GM12878 (cell line): ENCODE data around the gene SLC44A4.

Experiments used
- NFIC ChIP-seq: IDR thresholded peaks from 2 replicates; pipeline ENCODE4 v1.6.1; 2012; ENCODE audit warnings: low read depth, mild to moderate bottlenecking, inconsistent platforms, low read length, moderate library complexity
- POLR2A ChIP-seq: IDR thresholded peaks from 2 replicates; pipeline ENCODE4 v1.6.1; 2011; ENCODE audit warnings: low read depth, mild to moderate bottlenecking, low read length
- TF ChIP-seq, protein P1 (sequence below), 3 experiments: IDR thresholded peaks in 2 of 3; conservative IDR thresholded peaks in 1 of 3; 2 replicates each; pipeline ENCODE4 v1.5.1; 2011; ENCODE audit warnings: low read depth in 3 of 3, low read length in 3 of 3, mild to moderate bottlenecking in 3 of 3, control low read depth in 2 of 3, moderate library complexity in 2 of 3, inconsistent platforms in 1 of 3, mixed read lengths in 1 of 3; ENCODE audit not compliant: control insufficient read depth in 2 of 3, insufficient read depth in 1 of 3; ENCODE audit errors: extremely low read depth in 1 of 3

DNA sequence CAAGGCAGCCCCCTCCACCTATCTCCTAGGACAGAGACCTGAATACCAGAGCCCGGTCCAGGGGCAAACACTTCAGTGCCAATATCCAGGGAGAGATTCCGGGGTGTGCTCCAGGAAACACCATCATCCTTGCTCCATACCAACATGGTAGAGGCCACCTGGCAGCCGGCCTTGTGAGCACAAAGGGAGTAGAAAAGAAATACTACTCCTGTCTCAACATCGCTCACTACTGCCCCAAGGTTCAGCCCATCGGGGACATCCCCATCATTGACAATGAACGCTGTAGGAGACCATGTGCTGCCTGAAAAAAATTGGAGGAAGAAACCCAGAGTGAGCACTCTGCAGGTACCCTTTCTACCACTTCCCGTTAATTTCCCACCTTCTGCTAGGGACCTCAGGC is 17.6 kb downstream of the SLC44A4 start:
- no peak for TF ChIP-seq NFIC
- TF ChIP-seq, protein P1, sequence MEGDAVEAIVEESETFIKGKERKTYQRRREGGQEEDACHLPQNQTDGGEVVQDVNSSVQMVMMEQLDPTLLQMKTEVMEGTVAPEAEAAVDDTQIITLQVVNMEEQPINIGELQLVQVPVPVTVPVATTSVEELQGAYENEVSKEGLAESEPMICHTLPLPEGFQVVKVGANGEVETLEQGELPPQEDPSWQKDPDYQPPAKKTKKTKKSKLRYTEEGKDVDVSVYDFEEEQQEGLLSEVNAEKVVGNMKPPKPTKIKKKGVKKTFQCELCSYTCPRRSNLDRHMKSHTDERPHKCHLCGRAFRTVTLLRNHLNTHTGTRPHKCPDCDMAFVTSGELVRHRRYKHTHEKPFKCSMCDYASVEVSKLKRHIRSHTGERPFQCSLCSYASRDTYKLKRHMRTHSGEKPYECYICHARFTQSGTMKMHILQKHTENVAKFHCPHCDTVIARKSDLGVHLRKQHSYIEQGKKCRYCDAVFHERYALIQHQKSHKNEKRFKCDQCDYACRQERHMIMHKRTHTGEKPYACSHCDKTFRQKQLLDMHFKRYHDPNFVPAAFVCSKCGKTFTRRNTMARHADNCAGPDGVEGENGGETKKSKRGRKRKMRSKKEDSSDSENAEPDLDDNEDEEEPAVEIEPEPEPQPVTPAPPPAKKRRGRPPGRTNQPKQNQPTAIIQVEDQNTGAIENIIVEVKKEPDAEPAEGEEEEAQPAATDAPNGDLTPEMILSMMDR (IDR thresholded peaks at IDR 0.05 in 2 of 3, conservative IDR thresholded peaks at IDR 0.05 in 1 of 3; ENCODE audit: control insufficient read depth in 2 of 3, extremely low read depth in 1 of 3, insufficient read depth in 1 of 3, low read depth in 3 of 3, low read length in 3 of 3): no peak
- no peak for TF ChIP-seq POLR2A
